HG03039 (cell line): ENCODE measurements around the gene PCDHGB4.
"Not testable (repeated sequence)": the region's sequence is repeated elsewhere in the genome, so short reads cannot be mapped to it uniquely, and the experiment has no call there.

ENCODE experiments used
- ATAC-seq: cut with Tn5 transposase; IDR thresholded peaks from one replicate; pipeline ENCODE4 v1.9.1; 2021; ENCODE audit warnings: mild to moderate bottlenecking, moderate library complexity; ENCODE audit not compliant: unreplicated experiment

PCDHGB4 gene

GRCh38 chr5:141422742-141423291, 35.3 kb downstream of the PCDHGB4 start:
- ATAC-seq = no peak

- ATAC-seq = no peak
Measured at GRCh38 chr5:141427783-141428426, 40.4 kb downstream of the PCDHGB4 start.

- peak; percentile 61 for ATAC-seq
Measured at GRCh38 chr5:141430332-141431113, 43.0 kb downstream of the PCDHGB4 start, which contains the start of gene PCDHGA12. Gene PCDHGA12, plus strand, starts transcription at chr5:141430507. Its CDS starts 253 bp downstream, at chr5:141430760.

GRCh38 chr5:141431286-141431685, 43.8 kb downstream of the PCDHGB4 start:
- ATAC-seq = no peak

- ATAC-seq = not testable (repeated sequence)
Measured at GRCh38 chr5:141432308-141432707, 44.8 kb downstream of the PCDHGB4 start.

GRCh38 chr5:141432726-141433125, 45.2 kb downstream of the PCDHGB4 start:
- ATAC-seq = not testable (repeated sequence)

- ATAC-seq = no peak
Measured at GRCh38 chr5:141434006-141434405, 46.5 kb downstream of the PCDHGB4 start.

GRCh38 chr5:141437221-141437620, 49.7 kb downstream of the PCDHGB4 start:
- ATAC-seq = no peak

GRCh38 chr5:141439411-141440141, 52.1 kb downstream of the PCDHGB4 start:
- no peak for ATAC-seq
